GM13976 (cell line): ENCODE results near the gene VSNL1.

ENCODE experiments used
- DNase-seq: peaks from one replicate; pipeline ENCODE4 v3.0.0; 2012; ENCODE audit warnings: low spot score
- in situ Hi-C: fragments of 300-500 bp; cut with MboI; formaldehyde crosslinking; loops from one replicate; pipeline ENCODE4 v1.12.0; 2022; ENCODE audit warnings: low sequenced_read_pairs, mixed read lengths, inconsistent platforms; ENCODE audit not compliant: unreplicated experiment
- TF ChIP-seq, protein P1 (sequence below): IDR thresholded peaks from 2 replicates; pipeline ENCODE4 v1.5.1; 2012; ENCODE audit warnings: borderline replicate concordance, mild to moderate bottlenecking; ENCODE audit not compliant: insufficient read depth; ENCODE audit errors: extremely low read depth, missing control alignments, control extremely low read depth

The VSNL1 gene

GRCh38 chr2:17640406-17640805, 99.9 kb downstream of the VSNL1 start:
- DNase-seq = no peak
- in situ Hi-C loops = no loop called here
- TF ChIP-seq, protein P1, sequence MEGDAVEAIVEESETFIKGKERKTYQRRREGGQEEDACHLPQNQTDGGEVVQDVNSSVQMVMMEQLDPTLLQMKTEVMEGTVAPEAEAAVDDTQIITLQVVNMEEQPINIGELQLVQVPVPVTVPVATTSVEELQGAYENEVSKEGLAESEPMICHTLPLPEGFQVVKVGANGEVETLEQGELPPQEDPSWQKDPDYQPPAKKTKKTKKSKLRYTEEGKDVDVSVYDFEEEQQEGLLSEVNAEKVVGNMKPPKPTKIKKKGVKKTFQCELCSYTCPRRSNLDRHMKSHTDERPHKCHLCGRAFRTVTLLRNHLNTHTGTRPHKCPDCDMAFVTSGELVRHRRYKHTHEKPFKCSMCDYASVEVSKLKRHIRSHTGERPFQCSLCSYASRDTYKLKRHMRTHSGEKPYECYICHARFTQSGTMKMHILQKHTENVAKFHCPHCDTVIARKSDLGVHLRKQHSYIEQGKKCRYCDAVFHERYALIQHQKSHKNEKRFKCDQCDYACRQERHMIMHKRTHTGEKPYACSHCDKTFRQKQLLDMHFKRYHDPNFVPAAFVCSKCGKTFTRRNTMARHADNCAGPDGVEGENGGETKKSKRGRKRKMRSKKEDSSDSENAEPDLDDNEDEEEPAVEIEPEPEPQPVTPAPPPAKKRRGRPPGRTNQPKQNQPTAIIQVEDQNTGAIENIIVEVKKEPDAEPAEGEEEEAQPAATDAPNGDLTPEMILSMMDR = no peak

DNA sequence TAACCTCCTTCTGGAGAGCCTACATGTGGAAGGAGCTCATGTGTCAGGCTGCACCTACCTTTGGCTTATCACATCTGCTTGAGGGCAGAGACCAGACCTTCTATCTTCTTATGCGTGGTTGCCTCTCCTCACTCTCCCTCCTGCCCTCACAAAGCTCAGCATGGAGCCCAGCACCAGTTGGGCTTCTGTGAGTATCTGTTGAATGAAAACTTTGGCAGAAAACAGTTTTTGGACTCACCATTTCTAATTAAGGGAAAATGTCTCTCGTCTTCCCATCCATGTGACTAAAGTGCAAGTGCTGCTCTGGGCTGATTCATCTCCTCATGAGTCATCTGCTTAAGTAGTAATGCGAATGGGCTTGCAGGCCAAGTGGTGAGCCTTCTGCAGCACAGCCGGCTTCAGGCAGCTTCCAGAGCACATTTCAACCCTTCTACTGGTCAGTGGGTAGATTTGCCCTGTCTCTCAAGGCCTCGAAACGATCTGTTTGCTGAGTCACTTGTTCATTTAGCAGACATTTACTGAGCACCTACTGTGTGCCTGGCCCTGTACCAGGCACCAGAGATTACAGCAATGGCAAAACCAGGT, 102.6 kb downstream of the VSNL1 start:
- in situ Hi-C loops = no loop called here
- no peak for DNase-seq
- TF ChIP-seq, protein P1 = no peak

DNA sequence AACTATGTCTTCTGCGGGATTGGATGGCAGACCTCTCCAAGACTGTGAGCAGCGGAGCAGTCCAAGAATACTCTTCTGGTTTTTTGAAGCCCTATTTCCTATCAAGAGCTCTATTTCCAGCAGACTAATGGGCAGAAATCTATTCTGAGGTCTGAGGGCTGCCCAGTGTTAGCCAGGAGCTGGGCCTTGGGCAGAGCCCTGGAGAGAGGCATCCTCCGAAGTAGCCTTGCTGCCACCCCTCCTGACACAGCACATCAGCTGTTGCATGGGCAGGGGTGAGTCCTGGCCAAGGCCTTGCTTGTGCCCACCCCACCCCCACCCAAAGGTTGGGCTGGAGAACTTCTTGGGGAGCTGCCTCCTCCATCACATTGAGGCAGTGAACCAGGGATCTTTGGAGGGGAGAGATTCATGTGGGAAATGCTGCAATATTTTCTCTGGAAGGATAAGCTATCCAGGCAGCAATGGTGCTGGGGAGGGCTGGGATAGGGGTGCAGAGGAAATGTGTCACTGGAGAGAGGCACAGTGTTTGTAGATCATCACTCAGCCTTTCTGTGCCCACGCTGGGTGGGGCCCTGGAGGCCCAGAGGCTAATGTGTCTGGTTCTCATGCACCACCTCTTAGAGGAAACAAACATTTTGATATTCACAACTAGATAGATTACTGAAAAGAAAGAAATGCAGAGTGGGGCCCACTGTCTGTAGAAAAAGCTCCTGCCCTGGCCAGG, 104.7 kb downstream of the VSNL1 start:
- in situ Hi-C loops = no loop called here
- TF ChIP-seq, protein P1 = no peak
- no peak for DNase-seq

- TF ChIP-seq, protein P1 = peak; percentile 84
- in situ Hi-C loops = no loop called here
- DNase-seq = peak; percentile 75
Measured at GRCh38 chr2:17646081-17646554, 105.6 kb downstream of the VSNL1 start.

DNA sequence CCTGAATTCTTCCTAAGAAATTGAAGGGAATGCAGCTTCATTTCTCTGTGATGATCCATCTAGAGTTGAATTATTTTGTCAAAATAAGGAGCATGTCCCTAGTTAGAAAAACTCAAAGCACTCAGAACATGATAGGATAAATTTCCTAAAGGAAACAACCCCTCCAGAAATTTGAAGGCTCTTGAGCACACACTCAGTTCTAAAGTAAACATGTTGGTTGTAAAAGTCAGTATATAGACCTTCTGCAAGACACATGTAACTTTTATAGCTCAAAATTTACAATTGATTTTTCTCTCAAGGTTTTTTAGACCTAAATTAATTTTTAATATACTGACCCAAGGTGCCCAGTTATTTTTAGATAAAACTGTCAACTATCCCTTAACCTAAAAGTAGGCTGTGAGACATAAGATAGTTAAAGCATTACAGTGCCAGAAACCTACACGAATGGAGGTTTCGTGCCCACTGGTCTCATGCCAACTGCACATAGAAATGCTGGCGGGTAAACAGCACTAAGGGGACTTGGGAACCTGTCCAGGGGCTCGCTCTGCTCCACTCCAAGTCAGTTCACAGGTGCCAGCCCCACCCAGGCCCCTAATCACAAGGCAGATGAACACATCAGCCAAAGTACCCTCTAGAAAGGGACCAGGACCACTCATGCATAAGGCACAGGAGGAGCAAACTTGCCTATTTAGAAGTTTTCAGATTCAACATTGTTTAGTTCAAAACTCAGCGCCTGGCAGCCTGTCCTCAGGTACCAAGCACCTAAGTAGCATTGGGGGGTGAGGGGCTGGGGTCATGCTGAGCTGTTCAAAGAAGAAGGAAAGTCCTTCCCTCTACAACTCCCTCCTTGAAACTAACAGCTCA, 106.6 kb downstream of the VSNL1 start:
- in situ Hi-C loops = no loop called here
- TF ChIP-seq, protein P1 = no peak
- no peak for DNase-seq

- TF ChIP-seq, protein P1 = no peak
- in situ Hi-C loops = no loop called here
- DNase-seq = no peak
Measured at GRCh38 chr2:17648581-17648980, 108.1 kb downstream of the VSNL1 start.
